ENCODE results near the gene ZNF37A.
A peak's percentile ranks its signal among the peaks of the same experiment; 100 is the strongest.
"Not testable (repeated sequence)": the region's sequence is repeated elsewhere in the genome, so short reads cannot be mapped to it uniquely, and the experiment has no call there.

The ZNF37A gene

GRCh38 chr10:38094158-38094926 lies at the start of gene ZNF37A:
Gene ZNF37A, plus strand, starts transcription at chr10:38094337. Its CDS starts 2,281 bp downstream, at chr10:38096618.
- DNase-seq, result peak; percentile 91

DNA sequence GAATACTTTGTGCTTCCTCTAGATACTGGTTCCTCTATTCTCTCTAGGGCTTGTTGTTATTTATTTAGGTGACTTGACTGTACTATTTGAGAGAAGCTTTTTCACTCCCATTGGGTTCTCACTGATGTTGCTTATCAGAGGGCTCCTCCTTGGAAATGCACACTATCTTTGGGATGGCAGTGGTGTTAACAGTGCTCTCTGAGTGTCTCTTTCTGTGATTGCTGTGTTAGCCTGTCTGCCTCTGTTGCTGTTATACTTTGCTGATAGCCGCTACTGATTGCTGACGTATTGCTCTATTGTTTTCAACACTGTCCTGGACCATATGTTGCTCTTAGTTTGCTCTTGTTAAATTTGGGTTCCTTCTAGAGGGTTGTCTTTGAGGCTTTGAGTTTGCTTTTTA lies 49.0 kb upstream of the ZNF37A start:
- DNase-seq, result no peak

DNA sequence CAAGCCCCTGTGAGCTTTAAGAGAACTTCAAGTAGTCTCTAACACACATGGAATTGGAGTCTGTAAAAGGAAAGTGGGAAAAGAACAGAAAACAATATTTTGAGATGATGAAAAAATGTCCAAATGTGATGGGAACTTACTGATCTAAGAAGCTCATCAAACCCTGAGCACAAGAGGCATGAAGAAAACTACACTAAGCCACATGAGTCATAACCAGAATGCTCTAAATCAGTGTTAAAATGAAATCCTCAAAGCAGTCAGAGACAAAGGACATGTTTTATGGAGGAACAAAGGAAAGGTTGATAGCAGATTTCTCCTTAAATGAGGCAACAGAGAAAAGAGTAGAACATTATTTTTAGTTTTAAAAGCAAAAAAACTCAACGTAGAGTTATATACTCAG lies 46.5 kb upstream of the ZNF37A start:
- DNase-seq, result no peak

DNA sequence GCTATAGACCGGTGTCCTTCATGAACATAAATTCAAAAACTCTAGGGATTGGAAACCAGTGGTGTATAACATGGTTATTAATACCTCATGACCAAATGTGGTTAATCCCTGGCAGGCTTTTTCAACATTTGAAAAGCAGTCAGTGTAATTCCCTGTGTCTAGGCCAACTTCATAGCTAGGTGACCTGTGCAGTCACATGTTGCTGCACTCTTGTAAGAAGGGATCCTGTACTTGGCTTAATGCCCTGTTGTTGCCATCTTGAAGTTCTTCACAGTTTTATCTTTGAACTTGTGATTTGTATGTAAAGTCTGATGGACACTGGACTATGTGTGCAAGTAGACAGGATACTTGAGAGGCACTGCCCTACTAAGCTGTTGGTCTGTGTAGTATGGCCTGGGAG lies 43.9 kb upstream of the ZNF37A start:
- DNase-seq, result no peak

- DNase-seq, result no peak
Measured at GRCh38 chr10:38054361-38054797, 39.8 kb upstream of the ZNF37A start.

GRCh38 chr10:38055274-38055894 lies 38.8 kb upstream of the ZNF37A start:
- DNase-seq, result not testable (repeated sequence)

DNA sequence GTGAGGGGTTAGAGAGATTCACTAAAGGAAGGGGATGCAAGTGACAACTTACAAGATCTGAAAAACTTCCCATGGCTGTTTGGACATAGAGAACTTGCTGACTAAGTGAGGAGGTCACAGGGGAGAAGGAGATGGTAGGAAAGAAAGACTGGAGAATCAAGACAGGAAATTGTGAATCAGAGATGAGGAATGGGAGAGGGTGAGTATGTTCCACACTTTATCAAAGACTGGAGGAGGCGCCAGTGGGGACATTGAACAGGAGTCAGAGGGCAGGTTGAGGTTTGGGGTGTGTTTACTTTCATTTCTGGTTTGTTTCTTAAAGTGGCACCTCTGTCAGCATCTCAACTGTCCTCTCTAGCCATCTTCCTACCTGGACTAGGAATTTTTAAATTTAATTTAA lies 24.5 kb upstream of the ZNF37A start:
- not testable (repeated sequence) for DNase-seq

DNA sequence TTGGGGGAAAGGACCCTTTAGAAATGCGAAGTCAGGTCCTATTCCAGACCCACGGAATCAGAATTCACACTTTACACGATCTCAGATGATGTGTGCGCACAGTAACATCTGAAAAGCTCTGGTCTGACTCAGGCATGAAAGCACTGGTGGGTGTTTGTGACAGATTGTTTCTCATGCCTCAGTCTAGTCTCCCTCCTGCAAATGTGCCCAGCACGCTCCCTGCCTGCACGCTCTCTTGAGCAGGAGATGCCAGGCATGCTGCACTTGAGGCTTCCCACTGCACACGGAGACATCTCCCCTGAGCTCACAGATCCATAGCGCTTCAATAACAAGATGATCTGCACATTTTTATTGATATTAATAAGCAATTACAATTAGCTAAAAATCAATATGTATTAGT lies 23.6 kb upstream of the ZNF37A start:
- no peak for DNase-seq

GRCh38 chr10:38072552-38072951 lies 21.6 kb upstream of the ZNF37A start:
- DNase-seq, result no peak

GRCh38 chr10:38076687-38077086 lies 17.4 kb upstream of the ZNF37A start:
- no peak for DNase-seq

DNA sequence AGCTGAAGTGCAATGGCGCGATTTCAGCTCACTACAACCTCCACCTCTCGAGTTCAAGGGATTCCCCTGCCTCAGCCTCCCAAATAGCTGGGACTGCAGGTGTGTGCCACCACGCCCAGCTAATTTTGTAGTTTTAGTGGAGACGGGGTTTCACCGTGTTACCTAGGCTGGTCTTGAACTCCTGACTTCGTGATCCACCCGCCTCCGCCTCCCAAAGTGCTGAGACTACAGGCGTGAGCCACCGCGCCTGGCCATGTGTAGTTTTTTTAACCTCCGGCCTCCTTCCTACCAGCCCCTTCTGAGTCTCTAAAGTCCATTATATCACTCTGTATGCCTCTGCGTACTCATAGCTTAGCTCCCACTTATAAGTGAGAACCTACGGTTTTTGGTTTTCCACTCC lies 819 bp upstream of the ZNF37A start:
- not testable (repeated sequence) for DNase-seq

DNA sequence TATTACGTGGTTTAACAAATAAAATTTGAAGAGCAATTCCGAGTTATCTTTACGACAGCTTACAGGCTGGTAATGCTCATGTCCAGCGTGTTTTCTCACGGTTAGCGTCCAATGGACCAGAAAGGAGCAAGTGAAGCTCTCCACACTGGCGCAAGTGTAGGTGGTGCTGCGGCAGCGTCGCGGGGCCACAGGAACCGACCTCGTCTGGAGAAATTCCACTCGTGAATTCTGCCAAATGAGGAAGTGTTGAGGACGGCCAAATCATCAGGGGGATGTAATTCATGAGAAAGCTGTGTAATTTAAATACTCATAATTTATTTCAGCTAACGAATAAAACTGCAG lies 350 bp upstream of the ZNF37A start:
- DNase-seq, result no peak

GRCh38 chr10:38094927-38095574 lies 914 bp downstream of the ZNF37A start:
- DNase-seq, result no peak

GRCh38 chr10:38102880-38103279 lies 8.7 kb downstream of the ZNF37A start:
- DNase-seq, result no peak

GRCh38 chr10:38103756-38104155 lies 9.6 kb downstream of the ZNF37A start:
- DNase-seq, result no peak

- no peak for DNase-seq
Measured at GRCh38 chr10:38112159-38112558, 18.0 kb downstream of the ZNF37A start.

DNA sequence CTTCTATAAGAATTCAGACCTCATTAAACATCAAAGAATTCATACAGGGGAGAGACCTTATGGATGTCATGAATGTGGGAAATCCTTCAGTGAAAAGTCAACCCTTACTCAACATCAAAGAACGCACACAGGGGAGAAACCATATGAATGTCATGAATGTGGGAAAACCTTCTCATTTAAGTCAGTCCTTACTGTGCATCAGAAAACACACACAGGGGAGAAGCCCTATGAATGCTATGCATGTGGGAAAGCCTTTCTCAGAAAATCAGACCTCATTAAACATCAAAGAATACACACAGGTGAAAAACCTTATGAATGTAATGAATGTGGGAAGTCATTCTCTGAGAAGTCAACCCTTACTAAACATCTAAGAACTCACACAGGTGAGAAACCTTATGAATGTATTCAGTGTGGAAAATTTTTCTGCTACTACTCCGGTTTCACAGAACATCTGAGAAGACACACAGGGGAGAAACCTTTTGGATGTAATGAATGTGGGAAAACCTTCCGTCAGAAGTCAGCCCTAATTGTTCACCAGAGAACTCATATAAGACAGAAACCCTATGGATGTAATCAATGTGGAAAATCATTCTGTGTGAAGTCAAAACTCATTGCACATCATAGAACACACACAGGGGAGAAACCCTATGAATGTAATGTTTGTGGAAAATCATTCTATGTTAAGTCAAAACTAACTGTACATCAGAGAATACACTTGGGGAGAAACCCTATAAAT lies 24.1 kb downstream of the ZNF37A start:
- DNase-seq, result no peak

GRCh38 chr10:38119038-38119437 lies 24.9 kb downstream of the ZNF37A start:
- DNase-seq, result no peak

DNA sequence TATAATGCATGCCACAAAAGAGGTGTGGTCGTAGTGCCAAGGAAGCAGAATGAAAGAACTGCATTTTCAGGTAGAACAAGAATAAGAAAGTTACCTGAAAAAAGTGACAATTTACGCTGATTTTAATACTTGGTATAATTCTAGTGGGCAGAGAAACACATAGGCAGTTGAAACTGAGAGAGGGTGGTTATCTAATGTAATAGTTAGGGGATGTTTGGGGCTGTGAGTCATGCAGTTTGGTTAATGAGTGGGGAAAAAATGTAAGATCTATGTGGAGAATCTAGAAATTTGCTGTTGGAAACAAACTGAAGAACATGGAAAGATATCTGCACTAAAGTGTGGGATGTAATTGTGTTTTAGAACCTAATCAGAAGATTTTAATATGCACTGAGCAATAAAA lies 33.7 kb downstream of the ZNF37A start:
- DNase-seq, result no peak

GRCh38 chr10:38143587-38143986 lies 49.5 kb downstream of the ZNF37A start:
- no peak for DNase-seq

DNA sequence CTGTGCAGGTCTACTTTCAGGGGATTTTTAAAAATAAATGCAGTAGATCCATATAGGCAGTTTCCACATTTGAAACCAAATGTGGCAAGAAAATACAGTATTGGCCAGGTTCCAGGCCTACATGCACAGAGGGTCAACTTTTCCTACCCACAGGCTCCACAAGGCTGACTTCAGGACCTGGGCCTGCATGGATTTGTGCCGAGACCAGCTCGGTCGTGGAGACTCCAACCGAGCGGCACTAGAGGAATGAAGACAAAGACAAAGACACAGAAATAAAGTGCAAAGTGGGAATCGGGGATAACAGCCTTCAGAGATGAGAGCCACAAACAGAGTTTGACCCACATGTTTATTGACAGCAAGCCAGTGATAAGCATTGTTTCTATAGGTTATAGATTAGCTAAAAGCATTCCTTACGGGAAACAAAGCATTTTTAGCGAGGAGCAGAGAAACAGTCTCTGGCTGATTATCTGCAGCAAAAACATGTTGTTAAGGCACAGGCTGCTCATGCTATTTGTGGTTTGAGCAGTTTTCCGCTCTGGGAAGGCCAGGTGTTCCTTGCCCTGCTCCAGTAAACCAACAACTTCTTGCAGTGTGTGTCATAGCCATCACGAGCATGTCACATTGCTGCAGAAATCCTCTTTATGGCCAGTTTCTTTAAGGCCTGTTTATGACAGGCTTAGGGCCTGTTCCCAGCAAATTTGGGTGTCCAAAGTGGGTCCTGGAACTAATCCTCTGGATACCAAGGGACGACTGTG lies 52.6 kb downstream of the ZNF37A start:
- no peak for DNase-seq

DNA sequence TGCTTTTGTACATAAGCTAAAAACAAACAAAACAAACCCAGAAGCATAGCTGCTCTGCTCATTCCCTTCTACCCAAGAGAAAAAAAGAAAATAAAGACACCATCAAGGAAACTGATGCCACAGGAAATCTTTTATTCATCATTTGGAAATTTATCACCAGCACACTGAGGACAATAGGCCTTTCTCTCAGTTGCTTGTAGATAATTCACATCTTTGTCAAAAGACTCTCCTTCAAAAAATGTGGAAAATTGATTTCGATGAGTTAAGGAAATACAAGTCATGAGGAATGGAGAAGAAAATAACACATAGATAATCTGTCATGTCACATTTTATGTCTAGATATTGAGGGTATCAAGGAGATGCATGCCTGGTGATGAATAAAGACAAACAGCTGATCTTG lies 53.5 kb downstream of the ZNF37A start:
- no peak for DNase-seq

Measured in GDM1 (cell line).